NCI-H2171 treated with DMSO at 0.1 percent for 48 hours (cell line): ENCODE data around the gene TCP10L.
"Not testable (repeated sequence)": the region's sequence is repeated elsewhere in the genome, so short reads cannot be mapped to it uniquely, and the experiment has no call there.

ENCODE experiments used
- DNase-seq: peaks from one replicate; lab custom pipeline; 2025; lab: John Stamatoyannopoulos, UW

TCP10L gene

GRCh38 chr21:32585042-32585710 lies at the start of gene TCP10L:
Gene TCP10L (minus strand): TSS chr21:32585523. CDS start chr21:32584304, 1,219 bp downstream.
- no peak for DNase-seq

GRCh38 chr21:32626621-32627196 lies 41.4 kb upstream of the TCP10L start:
- no peak for DNase-seq

GRCh38 chr21:32618218-32618617 lies 32.9 kb upstream of the TCP10L start:
- not testable (repeated sequence) for DNase-seq

GRCh38 chr21:32613436-32614043 lies 28.2 kb upstream of the TCP10L start:
- DNase-seq, result no peak

GRCh38 chr21:32612999-32613337 lies 27.6 kb upstream of the TCP10L start:
- DNase-seq, result no peak

GRCh38 chr21:32612075-32612998 lies 27.0 kb upstream of the TCP10L start, which contains the start of gene CFAP298:
Gene CFAP298 (minus strand): TSS chr21:32612377. CDS start chr21:32612243, 134 bp downstream.
- DNase-seq, result peak; percentile 93

GRCh38 chr21:32611471-32611997 lies 26.2 kb upstream of the TCP10L start:
- DNase-seq, result peak; percentile 33

- not testable (repeated sequence) for DNase-seq
These were observed 25.6 kb upstream of the TCP10L start for GRCh38 chr21:32610940-32611339.

- no peak for DNase-seq
These were observed 23.5 kb upstream of the TCP10L start for GRCh38 chr21:32608851-32609250.

GRCh38 chr21:32605469-32605868 lies 20.1 kb upstream of the TCP10L start:
- no peak for DNase-seq

- peak; percentile 99 for DNase-seq
These were observed 19.1 kb upstream of the TCP10L start for GRCh38 chr21:32604464-32604863.

GRCh38 chr21:32603131-32603530 lies 17.8 kb upstream of the TCP10L start:
- DNase-seq, result no peak

GRCh38 chr21:32602099-32602498 lies 16.8 kb upstream of the TCP10L start:
- DNase-seq, result no peak

- peak; percentile 90 for DNase-seq
These were observed 14.2 kb upstream of the TCP10L start for GRCh38 chr21:32599526-32599925.

- DNase-seq, result peak; percentile 67
These were observed 13.8 kb upstream of the TCP10L start for GRCh38 chr21:32599091-32599490.

- DNase-seq, result no peak
These were observed 11.9 kb upstream of the TCP10L start for GRCh38 chr21:32597205-32597604.

- DNase-seq, result no peak
These were observed 10.1 kb upstream of the TCP10L start for GRCh38 chr21:32595431-32595830.

GRCh38 chr21:32593690-32594089 lies 8.4 kb upstream of the TCP10L start:
- no peak for DNase-seq

- no peak for DNase-seq
These were observed 7.7 kb upstream of the TCP10L start for GRCh38 chr21:32592929-32593502.

- no peak for DNase-seq
These were observed 4.8 kb upstream of the TCP10L start for GRCh38 chr21:32590130-32590529.

GRCh38 chr21:32587651-32588050 lies 2.3 kb upstream of the TCP10L start:
- no peak for DNase-seq

- DNase-seq, result no peak
These were observed 1.8 kb upstream of the TCP10L start for GRCh38 chr21:32587120-32587519.
